ENCODE results near the gene HMGCS1. TPM values are rescaled to one million over a fixed set of nuclear protein-coding genes. Genes with fewer than 3 reads are reported as not detected.
"Not testable (repeated sequence)": the region's sequence is repeated elsewhere in the genome, so short reads cannot be mapped to it uniquely, and the experiment has no call there.

HMGCS1 gene
- polyA plus RNA-seq, 1 donor, result 41.8 TPM

GRCh38 chr5:43312699-43313034 is 545 bp downstream of the HMGCS1 start:
- DNase-seq (ENCODE audit: low read depth), result no peak

GRCh38 chr5:43312076-43312661 is 1.0 kb downstream of the HMGCS1 start:
- DNase-seq (ENCODE audit: low read depth), result no peak

GRCh38 chr5:43309637-43310036 is 3.6 kb downstream of the HMGCS1 start:
- DNase-seq (ENCODE audit: low read depth), result no peak

GRCh38 chr5:43309122-43309521 is 4.1 kb downstream of the HMGCS1 start:
- DNase-seq (ENCODE audit: low read depth), result no peak

- not testable (repeated sequence) for DNase-seq (ENCODE audit: low read depth)
These were observed 6.3 kb downstream of the HMGCS1 start for GRCh38 chr5:43306954-43307353.

- no peak for DNase-seq (ENCODE audit: low read depth)
These were observed 7.2 kb downstream of the HMGCS1 start for GRCh38 chr5:43305948-43306565.

GRCh38 chr5:43304525-43304924 is 8.7 kb downstream of the HMGCS1 start:
- DNase-seq (ENCODE audit: low read depth), result no peak

GRCh38 chr5:43303242-43303641 is 10.0 kb downstream of the HMGCS1 start:
- DNase-seq (ENCODE audit: low read depth), result no peak

- DNase-seq (ENCODE audit: low read depth), result no peak
These were observed 10.7 kb downstream of the HMGCS1 start for GRCh38 chr5:43302481-43302880.

GRCh38 chr5:43301653-43302091 is 11.5 kb downstream of the HMGCS1 start:
- no peak for DNase-seq (ENCODE audit: low read depth)

- DNase-seq (ENCODE audit: low read depth), result no peak
These were observed 13.1 kb downstream of the HMGCS1 start for GRCh38 chr5:43300112-43300511.

- DNase-seq (ENCODE audit: low read depth), result no peak
These were observed 14.8 kb downstream of the HMGCS1 start for GRCh38 chr5:43298443-43298842.

- DNase-seq (ENCODE audit: low read depth), result no peak
These were observed 16.4 kb downstream of the HMGCS1 start for GRCh38 chr5:43296835-43297234.

GRCh38 chr5:43295202-43295601 is 18.0 kb downstream of the HMGCS1 start:
- DNase-seq (ENCODE audit: low read depth), result no peak

GRCh38 chr5:43294226-43294625 is 19.0 kb downstream of the HMGCS1 start:
- no peak for DNase-seq (ENCODE audit: low read depth)

GRCh38 chr5:43290726-43291125 is 22.5 kb downstream of the HMGCS1 start:
- DNase-seq (ENCODE audit: low read depth), result no peak

- DNase-seq (ENCODE audit: low read depth), result no peak
These were observed 24.9 kb downstream of the HMGCS1 start for GRCh38 chr5:43288269-43288831.

- DNase-seq (ENCODE audit: low read depth), result no peak
These were observed 25.7 kb downstream of the HMGCS1 start for GRCh38 chr5:43287493-43287892.

GRCh38 chr5:43286623-43287022 is 26.6 kb downstream of the HMGCS1 start:
- DNase-seq (ENCODE audit: low read depth), result no peak

- DNase-seq (ENCODE audit: low read depth), result no peak
These were observed 31.2 kb downstream of the HMGCS1 start for GRCh38 chr5:43281840-43282658.

- no peak for DNase-seq (ENCODE audit: low read depth)
These were observed 33.5 kb downstream of the HMGCS1 start for GRCh38 chr5:43279548-43280274.

GRCh38 chr5:43275391-43275790 is 37.8 kb downstream of the HMGCS1 start:
- DNase-seq (ENCODE audit: low read depth), result no peak

Data from forelimb muscle (tissue), 1 donor.